ENCODE data around the gene MBOAT1.
"Not testable (repeated sequence)": the region's sequence is repeated elsewhere in the genome, so short reads cannot be mapped to it uniquely, and the experiment has no call there.

The MBOAT1 gene

GRCh38 chr6:20146831-20147230 is 65.4 kb downstream of the MBOAT1 start:
- not testable (repeated sequence) for H3K4me1 ChIP-seq (ENCODE audit: control insufficient read depth, insufficient read depth, low read length); H3K36me3 ChIP-seq (ENCODE audit: control insufficient read depth, insufficient read depth, low read length, severe bottlenecking); H3K9me3 ChIP-seq (ENCODE audit: control insufficient read depth, low read length); H3K4me3 ChIP-seq (ENCODE audit: low read length); DNase-seq (ENCODE audit: low read depth); H3K9ac ChIP-seq (ENCODE audit: low read length); H3K27me3 ChIP-seq (replicated peaks; ENCODE audit: control insufficient read depth, insufficient read depth, low read length)

- Histone ChIP-seq H3K4me3 (ENCODE audit: low read length) (no peak overlapping the region), H3K36me3 (ENCODE audit: control insufficient read depth, insufficient read depth, low read length, severe bottlenecking) (no peaks in the 10 kb centered on the region), H3K9ac (ENCODE audit: low read length) (no peak overlapping the region), H3K4me1 (ENCODE audit: control insufficient read depth, insufficient read depth, low read length) (no peaks in the 10 kb centered on the region), H3K27me3 (replicated peaks; ENCODE audit: control insufficient read depth, insufficient read depth, low read length) (no peaks in the 10 kb centered on the region), H3K9me3 (ENCODE audit: control insufficient read depth, low read length) (no peaks in the 10 kb centered on the region)
- DNase-seq (ENCODE audit: low read depth) = no peak
These were observed 66.0 kb downstream of the MBOAT1 start for GRCh38 chr6:20146291-20146690.

- DNase-seq (ENCODE audit: low read depth) = no peak
- no peak overlapping the region for H3K9ac ChIP-seq (ENCODE audit: low read length)
- no peaks in the 10 kb centered on the region for H3K9me3 ChIP-seq (ENCODE audit: control insufficient read depth, low read length)
- no peaks in the 10 kb centered on the region for H3K4me1 ChIP-seq (ENCODE audit: control insufficient read depth, insufficient read depth, low read length)
- H3K27me3 ChIP-seq (replicated peaks; ENCODE audit: control insufficient read depth, insufficient read depth, low read length) = no peaks in the 10 kb centered on the region
- H3K36me3 ChIP-seq (ENCODE audit: control insufficient read depth, insufficient read depth, low read length, severe bottlenecking) = no peaks in the 10 kb centered on the region
- no peak overlapping the region for H3K4me3 ChIP-seq (ENCODE audit: low read length)
These were observed 69.4 kb downstream of the MBOAT1 start for GRCh38 chr6:20142866-20143265.

GRCh38 chr6:20141931-20142330 is 70.3 kb downstream of the MBOAT1 start:
- Histone ChIP-seq H3K9ac (ENCODE audit: low read length) (no peak overlapping the region), H3K36me3 (ENCODE audit: control insufficient read depth, insufficient read depth, low read length, severe bottlenecking) (no peaks in the 10 kb centered on the region), H3K4me1 (ENCODE audit: control insufficient read depth, insufficient read depth, low read length) (no peaks in the 10 kb centered on the region), H3K9me3 (ENCODE audit: control insufficient read depth, low read length) (no peaks in the 10 kb centered on the region), H3K4me3 (ENCODE audit: low read length) (no peak overlapping the region), H3K27me3 (replicated peaks; ENCODE audit: control insufficient read depth, insufficient read depth, low read length) (no peaks in the 10 kb centered on the region)
- no peak for DNase-seq (ENCODE audit: low read depth)

GRCh38 chr6:20139127-20139963 is 72.9 kb downstream of the MBOAT1 start:
- DNase-seq (ENCODE audit: low read depth); H3K27me3 ChIP-seq (replicated peaks; ENCODE audit: control insufficient read depth, insufficient read depth, low read length); H3K9ac ChIP-seq (ENCODE audit: low read length); H3K36me3 ChIP-seq (ENCODE audit: control insufficient read depth, insufficient read depth, low read length, severe bottlenecking); H3K4me3 ChIP-seq (ENCODE audit: low read length); H3K4me1 ChIP-seq (ENCODE audit: control insufficient read depth, insufficient read depth, low read length); H3K9me3 ChIP-seq (ENCODE audit: control insufficient read depth, low read length): not testable (repeated sequence)

GRCh38 chr6:20137837-20138236 is 74.4 kb downstream of the MBOAT1 start:
- Histone ChIP-seq H3K27me3 (replicated peaks; ENCODE audit: control insufficient read depth, insufficient read depth, low read length) (no peaks in the 10 kb centered on the region), H3K9me3 (ENCODE audit: control insufficient read depth, low read length) (no peaks in the 10 kb centered on the region), H3K4me1 (ENCODE audit: control insufficient read depth, insufficient read depth, low read length) (no peaks in the 10 kb centered on the region), H3K36me3 (ENCODE audit: control insufficient read depth, insufficient read depth, low read length, severe bottlenecking) (no peaks in the 10 kb centered on the region), H3K4me3 (ENCODE audit: low read length) (no peak overlapping the region), H3K9ac (ENCODE audit: low read length) (no peak overlapping the region)
- DNase-seq (ENCODE audit: low read depth) = peak; percentile 22

- H3K9ac ChIP-seq (ENCODE audit: low read length) = no peak overlapping the region
- H3K27me3 ChIP-seq (replicated peaks; ENCODE audit: control insufficient read depth, insufficient read depth, low read length) = no peaks in the 10 kb centered on the region
- H3K4me3 ChIP-seq (ENCODE audit: low read length) = no peak overlapping the region
- no peak for DNase-seq (ENCODE audit: low read depth)
- H3K9me3 ChIP-seq (ENCODE audit: control insufficient read depth, low read length) = no peaks in the 10 kb centered on the region
- H3K36me3 ChIP-seq (ENCODE audit: control insufficient read depth, insufficient read depth, low read length, severe bottlenecking) = no peaks in the 10 kb centered on the region
- H3K4me1 ChIP-seq (ENCODE audit: control insufficient read depth, insufficient read depth, low read length) = no peaks in the 10 kb centered on the region
These were observed 75.0 kb downstream of the MBOAT1 start for GRCh38 chr6:20137240-20137639.

GRCh38 chr6:20135677-20136268 is 76.5 kb downstream of the MBOAT1 start:
- Histone ChIP-seq H3K4me1 (ENCODE audit: control insufficient read depth, insufficient read depth, low read length) (peaks cover 4% of the 10 kb centered on the region), H3K9me3 (ENCODE audit: control insufficient read depth, low read length) (no peaks in the 10 kb centered on the region), H3K4me3 (ENCODE audit: low read length) (no peak overlapping the region), H3K9ac (ENCODE audit: low read length) (no peak overlapping the region), H3K36me3 (ENCODE audit: control insufficient read depth, insufficient read depth, low read length, severe bottlenecking) (no peaks in the 10 kb centered on the region), H3K27me3 (replicated peaks; ENCODE audit: control insufficient read depth, insufficient read depth, low read length) (no peaks in the 10 kb centered on the region)
- no peak for DNase-seq (ENCODE audit: low read depth)

GRCh38 chr6:20134613-20135012 is 77.7 kb downstream of the MBOAT1 start:
- H3K9ac ChIP-seq (ENCODE audit: low read length) = no peak overlapping the region
- H3K4me3 ChIP-seq (ENCODE audit: low read length) = no peak overlapping the region
- H3K36me3 ChIP-seq (ENCODE audit: control insufficient read depth, insufficient read depth, low read length, severe bottlenecking) = no peaks in the 10 kb centered on the region
- H3K27me3 ChIP-seq (replicated peaks; ENCODE audit: control insufficient read depth, insufficient read depth, low read length) = no peaks in the 10 kb centered on the region
- H3K9me3 ChIP-seq (ENCODE audit: control insufficient read depth, low read length) = no peaks in the 10 kb centered on the region
- peaks cover 13% of the 10 kb centered on the region for H3K4me1 ChIP-seq (ENCODE audit: control insufficient read depth, insufficient read depth, low read length)
- no peak for DNase-seq (ENCODE audit: low read depth)

GRCh38 chr6:20129290-20130088 is 82.8 kb downstream of the MBOAT1 start:
- DNase-seq (ENCODE audit: low read depth) = peak; percentile 12
- H3K36me3 ChIP-seq (ENCODE audit: control insufficient read depth, insufficient read depth, low read length, severe bottlenecking) = no peaks in the 10 kb centered on the region

GRCh38 chr6:20128018-20128417 is 84.3 kb downstream of the MBOAT1 start:
- H3K36me3 ChIP-seq (ENCODE audit: control insufficient read depth, insufficient read depth, low read length, severe bottlenecking) = no peaks in the 10 kb centered on the region
- DNase-seq (ENCODE audit: low read depth) = no peak
- H3K4me3 ChIP-seq (ENCODE audit: low read length) = no peak overlapping the region
- no peaks in the 10 kb centered on the region for H3K27me3 ChIP-seq (replicated peaks; ENCODE audit: control insufficient read depth, insufficient read depth, low read length)
- peaks cover 23% of the 10 kb centered on the region for H3K4me1 ChIP-seq (ENCODE audit: control insufficient read depth, insufficient read depth, low read length)
- no peak overlapping the region for H3K9ac ChIP-seq (ENCODE audit: low read length)
- H3K9me3 ChIP-seq (ENCODE audit: control insufficient read depth, low read length) = no peaks in the 10 kb centered on the region

More at GRCh38 chr6:20129290-20130088, 82.8 kb downstream of the MBOAT1 start:
- H3K27me3 ChIP-seq (replicated peaks; ENCODE audit: control insufficient read depth, insufficient read depth, low read length) = no peaks in the 10 kb centered on the region
- no peak overlapping the region for H3K4me3 ChIP-seq (ENCODE audit: low read length)
- peaks cover 23% of the 10 kb centered on the region for H3K4me1 ChIP-seq (ENCODE audit: control insufficient read depth, insufficient read depth, low read length)
- H3K9me3 ChIP-seq (ENCODE audit: control insufficient read depth, low read length) = no peaks in the 10 kb centered on the region
- H3K9ac ChIP-seq (ENCODE audit: low read length) = no peak overlapping the region
